Fibroblast of lung (primary cell): ENCODE results near the gene TES.

ENCODE experiments used
- EZH2 ChIP-seq: IDR thresholded peaks from 2 replicates; pipeline ENCODE4 v1.5.1; 2012; ENCODE audit warnings: low read length, control low read depth, mild to moderate bottlenecking; ENCODE audit errors: missing control alignments
- TF ChIP-seq, protein P1 (sequence below), 2 donors: IDR thresholded peaks in 1 of 2; conservative IDR thresholded peaks in 1 of 2; 1 replicate in 1 of 2; 2 replicates in 1 of 2; pipeline ENCODE4 v1.5.1; 2011 to 2012; ENCODE audit warnings: low read length in 2 of 2, control low read depth in 1 of 2, inconsistent platforms in 1 of 2, low read depth in 1 of 2, mild to moderate bottlenecking in 1 of 2

DNA sequence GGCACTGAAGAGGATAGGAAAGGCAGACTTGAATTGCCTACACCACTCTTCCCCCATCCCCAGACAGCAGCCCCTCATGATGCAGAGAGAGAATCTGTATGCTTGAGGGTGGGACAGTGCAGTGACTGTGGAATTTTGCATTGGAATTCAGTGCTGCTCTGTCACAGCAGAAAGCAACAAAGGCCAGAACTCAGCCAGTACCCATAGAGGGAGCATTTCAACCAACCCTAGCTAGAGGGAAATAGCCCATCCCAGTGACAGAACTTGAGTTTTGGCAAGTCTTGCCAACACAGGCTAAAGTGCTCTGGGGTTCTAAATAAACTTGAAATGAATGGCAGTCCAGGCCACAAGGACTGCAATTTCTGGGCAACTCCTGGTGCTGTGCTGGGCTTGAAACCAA lies 80.4 kb downstream of the TES start:
- no peak for TF ChIP-seq EZH2
- TF ChIP-seq, protein P1, sequence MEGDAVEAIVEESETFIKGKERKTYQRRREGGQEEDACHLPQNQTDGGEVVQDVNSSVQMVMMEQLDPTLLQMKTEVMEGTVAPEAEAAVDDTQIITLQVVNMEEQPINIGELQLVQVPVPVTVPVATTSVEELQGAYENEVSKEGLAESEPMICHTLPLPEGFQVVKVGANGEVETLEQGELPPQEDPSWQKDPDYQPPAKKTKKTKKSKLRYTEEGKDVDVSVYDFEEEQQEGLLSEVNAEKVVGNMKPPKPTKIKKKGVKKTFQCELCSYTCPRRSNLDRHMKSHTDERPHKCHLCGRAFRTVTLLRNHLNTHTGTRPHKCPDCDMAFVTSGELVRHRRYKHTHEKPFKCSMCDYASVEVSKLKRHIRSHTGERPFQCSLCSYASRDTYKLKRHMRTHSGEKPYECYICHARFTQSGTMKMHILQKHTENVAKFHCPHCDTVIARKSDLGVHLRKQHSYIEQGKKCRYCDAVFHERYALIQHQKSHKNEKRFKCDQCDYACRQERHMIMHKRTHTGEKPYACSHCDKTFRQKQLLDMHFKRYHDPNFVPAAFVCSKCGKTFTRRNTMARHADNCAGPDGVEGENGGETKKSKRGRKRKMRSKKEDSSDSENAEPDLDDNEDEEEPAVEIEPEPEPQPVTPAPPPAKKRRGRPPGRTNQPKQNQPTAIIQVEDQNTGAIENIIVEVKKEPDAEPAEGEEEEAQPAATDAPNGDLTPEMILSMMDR (conservative IDR thresholded peaks at IDR 0.05 in 1 of 2, IDR thresholded peaks at IDR 0.05 in 1 of 2; ENCODE audit: low read depth in 1 of 2, low read length in 2 of 2), result no peak
